Esophagus squamous epithelium (tissue), 5 donors: ENCODE results near the gene SLC12A7. TPM values are rescaled to one million over a fixed set of nuclear protein-coding genes. Genes with fewer than 3 reads are reported as not detected.

Experiments
- DNase-seq: peaks from one replicate; lab custom pipeline; 2025; lab: John Stamatoyannopoulos, UW
- H3K27ac ChIP-seq, 4 donors: fragments of 200-600 bp; sonication (generic); one replicate each; pipeline ENCODE4 v1.5.1; 2016 to 2019; ENCODE audit warnings: mild to moderate bottlenecking in 1 of 4
- H3K27me3 ChIP-seq, 4 donors: fragments of 200-600 bp; sonication (generic); 1 replicate in 3 of 4; 2 replicates in 1 of 4; pipeline versions ENCODE4 v1.5.1 to v1.6.0; 2017 to 2021; ENCODE audit warnings: antibody characterized with exemption in 1 of 4
- H3K36me3 ChIP-seq, 3 donors: fragments of 200-600 bp; sonication (generic); one replicate each; pipeline ENCODE4 v1.5.1; 2016 to 2019
- H3K4me1 ChIP-seq, 3 donors: fragments of 200-600 bp; sonication (generic); one replicate each; pipeline ENCODE4 v1.5.1; 2017 to 2019
- H3K4me3 ChIP-seq, 4 donors: fragments of 200-600 bp; sonication (generic); 1 replicate in 3 of 4; 2 replicates in 1 of 4; pipeline ENCODE4 v1.5.1; 2016 to 2019; ENCODE audit warnings: mild to moderate bottlenecking in 2 of 4, moderate library complexity in 1 of 4
- H3K9me3 ChIP-seq, 3 donors: fragments of 200-600 bp; sonication (generic); one replicate each; pipeline ENCODE4 v1.5.1; 2016 to 2019
- CTCF ChIP-seq, 6 experiments: fragments of 450-650 bp in 4 of 6; fragments of 200-600 bp in 2 of 6; sonication (generic) in 2 of 6; IDR thresholded peaks; one replicate each; pipeline ENCODE4 v1.5.1; 2016 to 2019; ENCODE audit warnings: antibody characterized with exemption in 6 of 6, mild to moderate bottlenecking in 4 of 6, moderate library complexity in 4 of 6
- POLR2A ChIP-seq, 4 donors: fragments of 450-650 bp; IDR thresholded peaks; one replicate each; pipeline ENCODE4 v1.6.1; 2017; ENCODE audit warnings: antibody characterized with exemption in 4 of 4, mild to moderate bottlenecking in 4 of 4, moderate library complexity in 3 of 4
- WGBS, 2 donors: methylation state at CpG; one replicate each; pipeline ENCODE4 v1.1.5; 2018; 5-methylcytosine and 5-hydroxymethylcytosine counted together
- intact Hi-C: fragments of 100-400 bp; cut with DNase I; formaldehyde crosslinking; loops from one replicate; pipeline ENCODE4 v1.15.0; 2022
- total RNA-seq, 4 donors: library from RNA; depleted of rRNA; stranded (reverse); fragments of >200 nt; gene quantifications; one replicate each; pipeline ENCODE4 v1.1.0, GENCODE V29; 2016
- donor health status: DM: yes; HTN: yes; CAD: no.

The SLC12A7 gene
- total RNA-seq, 4 donors from 2014 or later: 4.5 to 13.4 (median 6.6) TPM

DNA sequence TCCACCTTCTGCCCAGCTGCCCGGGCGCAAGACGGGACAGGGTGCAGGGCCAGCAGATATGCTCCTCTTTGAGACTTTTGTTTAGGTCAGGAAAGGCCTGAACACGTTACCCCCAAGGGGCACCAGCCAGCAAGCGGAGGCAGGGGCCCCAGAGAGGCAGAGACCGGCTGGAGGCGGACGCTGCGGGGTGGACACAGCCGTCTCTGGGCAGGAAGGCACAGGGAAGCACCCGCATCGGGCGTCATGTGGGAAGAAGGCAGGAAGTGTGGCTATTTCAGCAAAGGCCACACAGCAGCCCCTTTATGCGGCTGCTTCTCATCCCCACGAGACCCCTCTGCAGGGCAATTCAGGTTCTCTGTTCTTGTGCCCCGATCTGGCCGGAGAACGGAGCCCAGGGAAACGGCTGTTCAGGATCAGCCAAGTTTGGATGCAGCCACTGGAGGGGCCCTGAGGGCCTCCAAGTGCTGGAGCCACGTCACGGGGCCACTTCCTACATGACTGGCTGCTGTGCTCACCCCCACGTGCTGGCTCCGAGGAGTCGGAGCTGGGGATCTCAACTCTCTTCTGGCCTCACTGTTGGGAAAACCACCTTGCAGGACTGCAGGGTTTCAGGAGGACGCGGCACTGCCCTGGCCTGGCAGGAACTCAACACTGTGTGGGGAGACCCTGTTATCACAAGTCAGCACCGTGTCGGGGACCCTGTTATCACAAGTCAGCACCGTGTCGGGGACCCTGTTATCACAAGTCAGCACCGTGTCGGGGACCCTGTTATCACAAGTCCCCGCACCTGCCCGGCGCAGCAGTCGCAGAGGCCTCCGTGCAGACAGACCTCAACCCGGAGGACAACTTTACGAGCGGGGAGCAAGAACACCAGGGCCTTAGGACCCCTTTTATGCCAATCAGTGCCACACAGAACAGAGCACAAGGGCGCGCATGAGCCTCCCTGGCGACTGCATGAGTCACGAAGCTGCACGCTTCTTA is 44.4 kb downstream of the SLC12A7 start:
- no peak overlapping the region for H3K27ac ChIP-seq
- peaks cover 0 to 56% (median 6%) of the 10 kb centered on the region in 3 donors for H3K36me3 ChIP-seq
- TF ChIP-seq CTCF (IDR thresholded peaks at IDR 0.05) (no peak), POLR2A (IDR thresholded peaks at IDR 0.05) (no peak)
- no peak for DNase-seq
- no peaks in the 10 kb centered on the region for H3K27me3 ChIP-seq
- no peak overlapping the region for H3K4me3 ChIP-seq
- no peaks in the 10 kb centered on the region for H3K9me3 ChIP-seq
- no peaks in the 10 kb centered on the region for H3K4me1 ChIP-seq
- intact Hi-C loops: no loop called here
- WGBS, 2 donors: 89 to 95% methylated on average over 17 to 18 of the region's 45 CpGs

- Histone ChIP-seq H3K9me3 (no peaks in the 10 kb centered on the region), H3K27ac (no peak overlapping the region), H3K4me1 (no peaks in the 10 kb centered on the region), H3K27me3 (no peaks in the 10 kb centered on the region), H3K4me3 (no peak overlapping the region), H3K36me3 (peaks cover 0 to 61% (median 6%) of the 10 kb centered on the region in 3 donors)
- 90 to 91% methylated on average over 12 of the region's 12 CpGs for WGBS, 2 donors
- intact Hi-C loops: no loop called here
- DNase-seq: no peak
- TF ChIP-seq POLR2A (IDR thresholded peaks at IDR 0.05) (no peak), CTCF (IDR thresholded peaks at IDR 0.05) (no peak)
These were observed 45.2 kb downstream of the SLC12A7 start for GRCh38 chr5:1066676-1067075.

DNA sequence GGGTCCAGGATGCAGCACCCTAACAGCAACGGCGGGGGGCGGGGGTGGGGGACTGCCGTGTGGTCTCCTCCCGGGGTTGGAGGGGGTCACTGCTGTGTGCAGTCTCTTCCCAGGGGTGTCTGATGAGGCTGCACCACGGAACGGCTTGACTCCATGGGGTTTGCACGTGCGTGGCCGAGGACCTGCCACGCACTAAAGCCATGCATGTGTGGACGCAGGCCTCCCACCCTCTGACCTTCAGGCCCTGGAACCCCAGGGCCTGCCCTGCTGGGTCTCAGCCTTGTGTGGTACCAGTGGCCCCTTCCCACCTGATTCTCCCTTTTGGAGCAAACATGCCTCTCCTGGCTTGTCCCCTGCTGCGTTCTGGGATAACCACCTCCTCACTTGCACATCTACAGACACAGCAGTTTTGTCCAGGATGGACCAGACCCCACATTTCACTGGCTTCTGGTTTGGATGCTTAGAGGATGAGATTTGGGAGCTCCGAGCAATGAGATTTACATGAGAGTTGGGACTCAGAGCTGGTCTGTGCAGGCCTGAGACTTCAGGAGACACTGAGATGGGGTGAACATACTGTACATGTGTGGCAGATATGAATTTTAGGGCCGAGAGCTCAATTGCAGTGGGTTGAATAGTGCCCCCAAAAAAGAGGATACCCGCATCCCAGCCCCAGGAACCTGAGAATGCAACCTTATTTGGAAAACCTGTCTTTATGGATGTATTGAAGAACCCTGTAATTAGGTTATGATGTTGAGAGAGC is 45.8 kb downstream of the SLC12A7 start:
- TF ChIP-seq POLR2A (IDR thresholded peaks at IDR 0.05) (no peak), CTCF (IDR thresholded peaks at IDR 0.05) (no peak)
- no peak for DNase-seq
- Histone ChIP-seq H3K9me3 (no peaks in the 10 kb centered on the region), H3K27ac (no peak overlapping the region), H3K4me3 (no peak overlapping the region), H3K4me1 (no peaks in the 10 kb centered on the region), H3K36me3 (peaks cover 0 to 61% (median 6%) of the 10 kb centered on the region in 3 donors), H3K27me3 (no peaks in the 10 kb centered on the region)
- 71 to 95% methylated on average over 4 to 9 of the region's 16 CpGs for WGBS, 2 donors
- intact Hi-C loops: no loop called here

DNA sequence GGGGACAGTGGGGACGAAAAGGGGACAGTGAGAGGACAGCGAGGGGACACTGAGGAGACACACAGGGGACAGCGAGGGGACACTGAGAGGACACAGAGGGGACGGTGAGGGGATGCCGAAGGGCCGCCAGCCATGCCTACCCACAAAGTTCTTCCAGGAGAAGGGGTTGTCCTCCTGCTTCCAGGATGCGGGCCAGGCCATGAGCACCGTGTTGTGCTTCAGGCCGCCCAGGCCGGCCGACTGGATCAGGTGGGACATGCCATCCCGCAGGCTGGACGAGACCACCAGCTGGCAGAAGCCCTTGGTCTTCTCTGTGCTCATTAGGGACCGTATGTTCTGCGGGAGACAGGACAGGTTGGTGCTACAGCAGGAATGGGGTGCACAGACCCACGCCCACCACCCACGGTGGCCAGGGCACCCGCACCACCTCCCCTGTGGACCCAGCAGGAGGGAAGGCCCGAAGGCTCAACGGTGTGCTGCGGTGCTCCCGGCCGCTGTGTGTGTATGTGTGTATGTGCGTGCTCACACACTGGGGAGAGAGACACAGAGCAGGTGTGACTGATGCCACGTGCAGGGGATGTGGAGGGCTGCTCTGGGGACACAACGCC is 46.6 kb downstream of the SLC12A7 start:
- H3K36me3 ChIP-seq: peaks cover 0 to 67% (median 6%) of the 10 kb centered on the region in 3 donors
- WGBS, 2 donors: 85 to 93% methylated on average over 8 to 9 of the region's 26 CpGs
- no peak for TF ChIP-seq CTCF (IDR thresholded peaks at IDR 0.05)
- TF ChIP-seq POLR2A (IDR thresholded peaks at IDR 0.05): no peak

More for the DNA sequence above, 46.6 kb downstream of the SLC12A7 start:
- no peaks in the 10 kb centered on the region for H3K9me3 ChIP-seq
- no peak overlapping the region for H3K4me3 ChIP-seq
- H3K4me1 ChIP-seq: no peaks in the 10 kb centered on the region
- H3K27me3 ChIP-seq: no peaks in the 10 kb centered on the region
- H3K27ac ChIP-seq: no peak overlapping the region
- DNase-seq: no peak
- intact Hi-C loops: no loop called here
